GM12878 (cell line): ENCODE data around the gene ZNF3. TPM values are rescaled to one million over a fixed set of nuclear protein-coding genes. Genes with fewer than 3 reads are reported as not detected.
A peak's percentile ranks its signal among the peaks of the same experiment; 100 is the strongest.

Experiments
- ATF2 ChIP-seq: IDR thresholded peaks from 2 replicates; pipeline ENCODE4 v1.6.1; 2012; ENCODE audit warnings: low read length, inconsistent platforms
- ATF3 ChIP-seq: IDR thresholded peaks from 2 replicates; pipeline ENCODE4 v1.6.1; 2011; ENCODE audit warnings: low read depth, mild to moderate bottlenecking, low read length, moderate library complexity, borderline replicate concordance; ENCODE audit errors: extremely low read depth
- BACH1 ChIP-seq: fragments of 450-650 bp; IDR thresholded peaks from 2 replicates; pipeline ENCODE4 v1.6.1; 2017; ENCODE audit warnings: mild to moderate bottlenecking, borderline replicate concordance
- BHLHE40 ChIP-seq, 2 experiments: fragments of 450-650 bp in 1 of 2; IDR thresholded peaks; 2 replicates each; pipeline ENCODE4 v1.6.1; 2011 to 2017; ENCODE audit warnings: low read depth in 2 of 2, borderline replicate concordance in 1 of 2, improper control_type of control experiment in 1 of 2, low read length in 1 of 2, mild to moderate bottlenecking in 1 of 2
- CBFB ChIP-seq: IDR thresholded peaks from 2 replicates; pipeline ENCODE4 v1.6.1; 2016; ENCODE audit warnings: antibody characterized with exemption, low read depth
- EZH2 ChIP-seq: IDR thresholded peaks from 2 replicates; pipeline ENCODE4 v1.6.1; 2012; ENCODE audit warnings: low read depth, mild to moderate bottlenecking, control low read depth, inconsistent platforms, low read length, borderline replicate concordance; ENCODE audit not compliant: control insufficient read depth
- HCFC1 ChIP-seq: fragments of 150-350 bp; IDR thresholded peaks from 2 replicates; pipeline ENCODE4 v1.6.1; 2014; ENCODE audit warnings: low read length
- JUND ChIP-seq: IDR thresholded peaks from 2 replicates; pipeline ENCODE4 v1.6.1; 2012; ENCODE audit warnings: low read depth, mild to moderate bottlenecking, low read length, improper control_type of control experiment, moderate library complexity
- KAT2A ChIP-seq: conservative IDR thresholded peaks from 2 replicates; pipeline ENCODE4 v1.6.1; 2011; ENCODE audit warnings: low read depth, low read length; ENCODE audit not compliant: control insufficient read depth
- NR2C2 ChIP-seq: IDR thresholded peaks from 2 replicates; pipeline ENCODE4 v1.6.1; 2011; ENCODE audit warnings: borderline replicate concordance, low read depth; ENCODE audit not compliant: control insufficient read depth, insufficient read length
- PAX5 ChIP-seq: IDR thresholded peaks from 2 replicates; pipeline ENCODE4 v1.6.1; 2011; ENCODE audit warnings: low read depth, low read length, borderline replicate concordance
- POLR2AphosphoS5 ChIP-seq: IDR thresholded peaks from 2 replicates; pipeline ENCODE4 v1.6.1; 2011; ENCODE audit warnings: mild to moderate bottlenecking, low read length, inconsistent platforms
- RAD51 ChIP-seq: fragments of 450-650 bp; IDR thresholded peaks from 2 replicates; pipeline ENCODE4 v1.6.1; 2016; ENCODE audit warnings: moderate library complexity, mild to moderate bottlenecking, inconsistent platforms
- RELA ChIP-seq: fragments of 450-650 bp; IDR thresholded peaks from 2 replicates; pipeline ENCODE4 v1.8.0; 2014; ENCODE audit warnings: borderline replicate concordance; ENCODE audit not compliant: partially characterized antibody
- TBL1XR1 ChIP-seq: IDR thresholded peaks from 2 replicates; pipeline ENCODE4 v1.6.1; 2012; ENCODE audit warnings: low read depth, low read length, improper control_type of control experiment
- ZBTB4 ChIP-seq: fragments of 450-650 bp; formaldehyde crosslinking; IDR thresholded peaks from 2 replicates; pipeline ENCODE4 v1.4.0; 2022; ENCODE audit warnings: mild to moderate bottlenecking, moderate library complexity
- ZNF274 ChIP-seq: IDR thresholded peaks from one replicate; pipeline ENCODE4 v1.8.0; 2011; ENCODE audit not compliant: insufficient read length, insufficient read depth
- polyA plus RNA-seq, 11 experiments: library from polyadenylated mRNA; depleted of rRNA in 4 of 11; unstranded in 6 of 11; stranded (reverse) in 5 of 11; fragments of >200 nt; fragmentation: Nextera tagmentation in 4 of 11; fragmentation: Illumina TruSeq in 1 of 11; extraction: Ambion mirVana in 4 of 11; extraction: Trizol in 1 of 11; gene quantifications; 1 replicate in 1 of 11; 2 replicates in 10 of 11; pipeline versions ENCODE4 v1.2.1 to v1.2.3, GENCODE V29; 2011 to 2016; ENCODE audit warnings: inconsistent platforms in 2 of 11, missing spikeins in 2 of 11, low read depth in 1 of 11
- total RNA-seq, 4 experiments: library from RNA; depleted of rRNA in 3 of 4; stranded (reverse); fragments of >200 nt in 3 of 4; fragmentation: Illumina TruSeq in 1 of 4; extraction: Trizol in 1 of 4; gene quantifications; 2 replicates each; pipeline versions ENCODE4 v1.2.1 to v1.2.3, GENCODE V29; 2013 to 2021
- TF ChIP-seq, protein P1 (sequence below): IDR thresholded peaks from 2 replicates; pipeline ENCODE4 v1.6.1; 2011; ENCODE audit warnings: low read depth, low read length, improper control_type of control experiment, borderline replicate concordance
- TF ChIP-seq, protein P2 (sequence below): IDR thresholded peaks from 2 replicates; pipeline ENCODE4 v1.6.1; 2011; ENCODE audit warnings: borderline replicate concordance, low read depth, mild to moderate bottlenecking, moderate library complexity, low read length; ENCODE audit not compliant: insufficient read depth, poor library complexity, severe bottlenecking
- TF ChIP-seq, protein P3 (sequence below): fragments of 450-650 bp; conservative IDR thresholded peaks from 2 replicates; pipeline ENCODE4 v1.6.1; 2017; ENCODE audit warnings: mild to moderate bottlenecking, moderate library complexity

The ZNF3 gene
- total and polyA plus RNA-seq, 10 of the 15 experiments (the other 5 are each of a cell fraction or from before 2014, with no cell fraction given) = 17.2 to 37.4 (median 29.4) TPM

DNA sequence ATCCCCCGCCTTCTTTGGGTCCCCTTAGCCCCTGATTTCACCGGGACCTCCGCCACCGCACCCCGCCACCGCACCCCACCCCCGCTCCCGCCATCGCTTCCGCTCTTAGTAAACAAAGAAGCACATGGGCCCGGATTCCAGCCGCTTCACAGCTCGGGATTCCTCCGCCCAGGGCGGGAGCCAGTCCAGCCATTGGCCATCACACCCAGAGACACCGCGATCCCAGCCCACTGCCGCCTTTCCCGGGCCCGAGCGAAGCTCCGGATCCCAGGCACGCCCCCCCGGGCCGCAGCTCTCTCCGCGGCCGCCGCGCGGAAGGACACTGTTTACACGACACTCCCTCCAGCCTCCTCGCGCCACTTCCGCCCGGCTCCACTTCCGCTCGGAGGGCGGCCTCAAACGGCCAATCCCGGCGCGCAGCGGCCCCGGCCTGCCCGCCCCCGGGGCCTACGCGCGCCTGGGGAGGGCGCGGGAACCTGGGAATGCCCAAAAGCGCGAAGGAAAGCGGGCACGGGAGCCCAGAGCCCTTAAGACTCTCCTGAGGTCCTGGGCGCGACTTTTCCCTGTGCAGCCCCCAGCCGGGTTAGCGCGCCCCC is 19.0 kb upstream of the ZNF3 start (continued):
- TF ChIP-seq, protein P1, sequence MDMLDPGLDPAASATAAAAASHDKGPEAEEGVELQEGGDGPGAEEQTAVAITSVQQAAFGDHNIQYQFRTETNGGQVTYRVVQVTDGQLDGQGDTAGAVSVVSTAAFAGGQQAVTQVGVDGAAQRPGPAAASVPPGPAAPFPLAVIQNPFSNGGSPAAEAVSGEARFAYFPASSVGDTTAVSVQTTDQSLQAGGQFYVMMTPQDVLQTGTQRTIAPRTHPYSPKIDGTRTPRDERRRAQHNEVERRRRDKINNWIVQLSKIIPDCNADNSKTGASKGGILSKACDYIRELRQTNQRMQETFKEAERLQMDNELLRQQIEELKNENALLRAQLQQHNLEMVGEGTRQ = no peak
- TF ChIP-seq ZNF274 = no peak
- TF ChIP-seq PAX5 = no peak
- peak; percentile 60; the same call in 1 of the 2 replicates for TF ChIP-seq HCFC1
- no peak for TF ChIP-seq KAT2A
- TF ChIP-seq TBL1XR1 = 0 out of 2 replicates have a peak, but pooled peaks have one; percentile 53
- peak; percentile 65 for TF ChIP-seq POLR2AphosphoS5
- TF ChIP-seq BHLHE40 (IDR thresholded peaks at IDR 0.05; ENCODE audit: borderline replicate concordance in 1 of 2, low read depth in 2 of 2, low read length in 1 of 2) = peak; percentile 38 to 84; a peak in 3 of 4 replicates
- TF ChIP-seq ATF2 = no peak
- TF ChIP-seq, protein P2, sequence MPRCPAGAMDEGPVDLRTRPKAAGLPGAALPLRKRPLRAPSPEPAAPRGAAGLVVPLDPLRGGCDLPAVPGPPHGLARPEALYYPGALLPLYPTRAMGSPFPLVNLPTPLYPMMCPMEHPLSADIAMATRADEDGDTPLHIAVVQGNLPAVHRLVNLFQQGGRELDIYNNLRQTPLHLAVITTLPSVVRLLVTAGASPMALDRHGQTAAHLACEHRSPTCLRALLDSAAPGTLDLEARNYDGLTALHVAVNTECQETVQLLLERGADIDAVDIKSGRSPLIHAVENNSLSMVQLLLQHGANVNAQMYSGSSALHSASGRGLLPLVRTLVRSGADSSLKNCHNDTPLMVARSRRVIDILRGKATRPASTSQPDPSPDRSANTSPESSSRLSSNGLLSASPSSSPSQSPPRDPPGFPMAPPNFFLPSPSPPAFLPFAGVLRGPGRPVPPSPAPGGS = peak; percentile 70
- TF ChIP-seq ATF3 = no peak
- no peak for TF ChIP-seq NR2C2
- TF ChIP-seq, protein P3, sequence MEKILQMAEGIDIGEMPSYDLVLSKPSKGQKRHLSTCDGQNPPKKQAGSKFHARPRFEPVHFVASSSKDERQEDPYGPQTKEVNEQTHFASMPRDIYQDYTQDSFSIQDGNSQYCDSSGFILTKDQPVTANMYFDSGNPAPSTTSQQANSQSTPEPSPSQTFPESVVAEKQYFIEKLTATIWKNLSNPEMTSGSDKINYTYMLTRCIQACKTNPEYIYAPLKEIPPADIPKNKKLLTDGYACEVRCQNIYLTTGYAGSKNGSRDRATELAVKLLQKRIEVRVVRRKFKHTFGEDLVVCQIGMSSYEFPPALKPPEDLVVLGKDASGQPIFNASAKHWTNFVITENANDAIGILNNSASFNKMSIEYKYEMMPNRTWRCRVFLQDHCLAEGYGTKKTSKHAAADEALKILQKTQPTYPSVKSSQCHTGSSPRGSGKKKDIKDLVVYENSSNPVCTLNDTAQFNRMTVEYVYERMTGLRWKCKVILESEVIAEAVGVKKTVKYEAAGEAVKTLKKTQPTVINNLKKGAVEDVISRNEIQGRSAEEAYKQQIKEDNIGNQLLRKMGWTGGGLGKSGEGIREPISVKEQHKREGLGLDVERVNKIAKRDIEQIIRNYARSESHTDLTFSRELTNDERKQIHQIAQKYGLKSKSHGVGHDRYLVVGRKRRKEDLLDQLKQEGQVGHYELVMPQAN = peak; percentile 100
- TF ChIP-seq RAD51 = no peak; the same call in 1 of the 2 replicates
- TF ChIP-seq RELA = peak; percentile 82
- TF ChIP-seq EZH2 = no peak
- TF ChIP-seq BACH1 = peak; percentile 68
- no peak for TF ChIP-seq JUND
- TF ChIP-seq CBFB = 0 out of 2 replicates have a peak, but pooled peaks have one; percentile 32
- no peak for TF ChIP-seq ZBTB4
